Activated T-cell treated with anti-CD3 and anti-CD28 coated beads, Interleukin-2, amount 50 U/mL, for 72 hours (primary cell): ENCODE data around the gene C14orf119. TPM values are rescaled to one million over a fixed set of nuclear protein-coding genes. Genes with fewer than 3 reads are reported as not detected.

Experiments used
- ATAC-seq, 2 donors: fragments of 150-1000 bp; cut with Tn5 transposase; replicated peaks in 1 of 2; 2 replicates each; pipeline ENCODE4 v1.10.0; 2021; ENCODE audit warnings: moderate library complexity in 2 of 2, mild to moderate bottlenecking in 1 of 2
- DNase-seq, 2 donors: peaks; one replicate each; pipeline ENCODE4 v3.0.0; 2021 to 2022; ENCODE audit warnings: mixed read lengths in 1 of 2
- H3K27ac Mint-ChIP-seq: one replicate; pipeline ENCODE4 v1.8.0; 2022; ENCODE audit warnings: mild to moderate bottlenecking, moderate library complexity, mixed read lengths
- H3K27me3 Mint-ChIP-seq: one replicate; pipeline ENCODE4 v1.8.0; 2022; ENCODE audit warnings: low read depth, mixed read lengths
- H3K36me3 Mint-ChIP-seq, 2 donors: one replicate each; pipeline ENCODE4 v1.8.0; 2022; ENCODE audit warnings: mixed read lengths in 2 of 2, mild to moderate bottlenecking in 1 of 2; ENCODE audit not compliant: insufficient read depth in 2 of 2
- H3K4me1 Mint-ChIP-seq: one replicate; pipeline ENCODE4 v1.8.0; 2022; ENCODE audit warnings: low read depth, mixed read lengths
- H3K4me3 Mint-ChIP-seq, 2 donors: one replicate each; pipeline ENCODE4 v1.8.0; 2022; ENCODE audit warnings: mild to moderate bottlenecking in 2 of 2, mixed read lengths in 2 of 2, moderate library complexity in 2 of 2
- H3K9me3 Mint-ChIP-seq, 2 donors: one replicate each; pipeline ENCODE4 v1.8.0; 2022; ENCODE audit warnings: mixed read lengths in 2 of 2
- total RNA-seq, 2 donors: library from RNA; stranded (reverse); gene quantifications; one replicate each; pipeline ENCODE4 v1.2.3, GENCODE V29; 2022

Gene C14orf119
- total RNA-seq, 2 donors from 2014 or later: 31.3 to 38.5 TPM

GRCh38 chr14:23113431-23114119 is 18.3 kb downstream of the C14orf119 start:
- Mint-ChIP-seq H3K36me3 (no peaks in the 10 kb centered on the region), H3K9me3 (no peaks in the 10 kb centered on the region), H3K4me1 (peaks cover 17% of the 10 kb centered on the region), H3K27me3 (no peaks in the 10 kb centered on the region), H3K27ac (no peak overlapping the region), H3K4me3 (no peak overlapping the region)
- DNase-seq: no peak
- ATAC-seq: no peak

GRCh38 chr14:23114120-23114458 is 18.8 kb downstream of the C14orf119 start:
- H3K27me3 Mint-ChIP-seq: no peaks in the 10 kb centered on the region
- no peaks in the 10 kb centered on the region for H3K36me3 Mint-ChIP-seq
- no peaks in the 10 kb centered on the region for H3K9me3 Mint-ChIP-seq
- DNase-seq (no peak), ATAC-seq (no peak)
- peaks cover 20% of the 10 kb centered on the region for H3K4me1 Mint-ChIP-seq
- no peak overlapping the region for H3K4me3 Mint-ChIP-seq
- no peak overlapping the region for H3K27ac Mint-ChIP-seq

- Mint-ChIP-seq H3K9me3 (no peaks in the 10 kb centered on the region), H3K27me3 (no peaks in the 10 kb centered on the region), H3K27ac (no peak overlapping the region), H3K36me3 (no peaks in the 10 kb centered on the region), H3K4me3 (no peak overlapping the region), H3K4me1 (peaks cover 26% of the 10 kb centered on the region)
- no peak for ATAC-seq
- no peak for DNase-seq
Measured at GRCh38 chr14:23114669-23115038, 19.3 kb downstream of the C14orf119 start.

- Mint-ChIP-seq H3K4me3 (no peak overlapping the region), H3K27me3 (no peaks in the 10 kb centered on the region), H3K27ac (no peak overlapping the region), H3K9me3 (no peaks in the 10 kb centered on the region), H3K36me3 (no peaks in the 10 kb centered on the region), H3K4me1 (peaks cover 31% of the 10 kb centered on the region)
- ATAC-seq (peak in 1 of 2 donors; percentile 39), DNase-seq (no peak)
Measured at GRCh38 chr14:23115039-23115731, 19.9 kb downstream of the C14orf119 start.

GRCh38 chr14:23115918-23116317 is 20.6 kb downstream of the C14orf119 start:
- no peak for DNase-seq
- no peak overlapping the region for H3K4me3 Mint-ChIP-seq
- H3K4me1 Mint-ChIP-seq: peaks cover 38% of the 10 kb centered on the region
- no peaks in the 10 kb centered on the region for H3K36me3 Mint-ChIP-seq
- H3K27ac Mint-ChIP-seq: no peak overlapping the region
- no peaks in the 10 kb centered on the region for H3K9me3 Mint-ChIP-seq
- ATAC-seq: no peak
- no peaks in the 10 kb centered on the region for H3K27me3 Mint-ChIP-seq

GRCh38 chr14:23117371-23118020 is 22.2 kb downstream of the C14orf119 start:
- H3K27ac Mint-ChIP-seq: no peak overlapping the region
- H3K36me3 Mint-ChIP-seq: no peaks in the 10 kb centered on the region
- H3K4me1 Mint-ChIP-seq: peaks cover 45% of the 10 kb centered on the region
- no peaks in the 10 kb centered on the region for H3K27me3 Mint-ChIP-seq
- H3K4me3 Mint-ChIP-seq: no peak overlapping the region
- no peak for ATAC-seq
- DNase-seq: no peak
- H3K9me3 Mint-ChIP-seq: no peaks in the 10 kb centered on the region

GRCh38 chr14:23118506-23119362 is 23.4 kb downstream of the C14orf119 start, which contains the start of gene CEBPE:
Gene CEBPE, minus strand, starts transcription at chr14:23119255. Its CDS starts 164 bp downstream, at chr14:23119091.
- Mint-ChIP-seq H3K27me3 (no peaks in the 10 kb centered on the region), H3K27ac (peak within 1 kb of the TSS; percentile 6), H3K4me3 (peak within 1 kb of the TSS; percentile 47 to 59), H3K36me3 (no peaks in the 10 kb centered on the region), H3K9me3 (no peaks in the 10 kb centered on the region), H3K4me1 (peaks cover 45% of the 10 kb centered on the region)
- DNase-seq: no peak
- no peak for ATAC-seq

- H3K9me3 Mint-ChIP-seq: no peaks in the 10 kb centered on the region
- no peaks in the 10 kb centered on the region for H3K36me3 Mint-ChIP-seq
- no peaks in the 10 kb centered on the region for H3K27me3 Mint-ChIP-seq
- peak; percentile 23 to 24 for DNase-seq
- peak overlapping the region; percentile 6 for H3K27ac Mint-ChIP-seq
- H3K4me3 Mint-ChIP-seq: peak overlapping the region; percentile 16 to 59
- peaks cover 41% of the 10 kb centered on the region for H3K4me1 Mint-ChIP-seq
- peak; percentile 27 to 31 for ATAC-seq
Measured at GRCh38 chr14:23119363-23120327, 24.3 kb downstream of the C14orf119 start.

GRCh38 chr14:23120541-23121251 is 25.4 kb downstream of the C14orf119 start:
- Mint-ChIP-seq H3K27me3 (no peaks in the 10 kb centered on the region), H3K9me3 (no peaks in the 10 kb centered on the region), H3K36me3 (no peaks in the 10 kb centered on the region), H3K4me3 (peak overlapping the region; percentile 5 to 59), H3K27ac (peak overlapping the region; percentile 4), H3K4me1 (peaks cover 34% of the 10 kb centered on the region)
- DNase-seq: peak; percentile 86 to 87
- peak; percentile 90 to 92 for ATAC-seq

GRCh38 chr14:23121361-23121771 is 26.1 kb downstream of the C14orf119 start:
- H3K4me3 Mint-ChIP-seq: peak overlapping the region; percentile 5 to 59
- peak in 1 of 2 donors; percentile 32 for ATAC-seq
- H3K36me3 Mint-ChIP-seq: no peaks in the 10 kb centered on the region
- no peak overlapping the region for H3K27ac Mint-ChIP-seq
- no peaks in the 10 kb centered on the region for H3K27me3 Mint-ChIP-seq
- peaks cover 28% of the 10 kb centered on the region for H3K4me1 Mint-ChIP-seq
- DNase-seq: peak in 1 of 2 donors; percentile 14
- H3K9me3 Mint-ChIP-seq: no peaks in the 10 kb centered on the region

- no peak for ATAC-seq
- H3K9me3 Mint-ChIP-seq: no peaks in the 10 kb centered on the region
Measured at GRCh38 chr14:23122086-23122485, 26.8 kb downstream of the C14orf119 start.

More at GRCh38 chr14:23122086-23122485, 26.8 kb downstream of the C14orf119 start:
- H3K36me3 Mint-ChIP-seq: no peaks in the 10 kb centered on the region
- DNase-seq: no peak
- no peak overlapping the region for H3K27ac Mint-ChIP-seq
- H3K27me3 Mint-ChIP-seq: no peaks in the 10 kb centered on the region
- H3K4me3 Mint-ChIP-seq: no peak overlapping the region
- H3K4me1 Mint-ChIP-seq: peaks cover 28% of the 10 kb centered on the region
